Esophagus squamous epithelium (tissue), 4 donors: Measurements from ENCODE around the gene C4A.
A peak's percentile ranks its signal among the peaks of the same experiment; 100 is the strongest.

Experiments used
- POLR2A ChIP-seq, 4 donors: fragments of 450-650 bp; IDR thresholded peaks; one replicate each; pipeline ENCODE4 v1.6.1; 2017; ENCODE audit warnings: antibody characterized with exemption in 4 of 4, mild to moderate bottlenecking in 4 of 4, moderate library complexity in 3 of 4
- TF ChIP-seq, protein P1 (sequence below), 6 experiments: fragments of 450-650 bp in 4 of 6; fragments of 200-600 bp in 2 of 6; sonication (generic) in 2 of 6; IDR thresholded peaks; one replicate each; pipeline ENCODE4 v1.5.1; 2016 to 2019; ENCODE audit warnings: antibody characterized with exemption in 6 of 6, mild to moderate bottlenecking in 4 of 6, moderate library complexity in 4 of 6

GRCh38 chr6:31952140-31952805 lies 29.6 kb upstream of the C4A start:
- TF ChIP-seq, protein P1, sequence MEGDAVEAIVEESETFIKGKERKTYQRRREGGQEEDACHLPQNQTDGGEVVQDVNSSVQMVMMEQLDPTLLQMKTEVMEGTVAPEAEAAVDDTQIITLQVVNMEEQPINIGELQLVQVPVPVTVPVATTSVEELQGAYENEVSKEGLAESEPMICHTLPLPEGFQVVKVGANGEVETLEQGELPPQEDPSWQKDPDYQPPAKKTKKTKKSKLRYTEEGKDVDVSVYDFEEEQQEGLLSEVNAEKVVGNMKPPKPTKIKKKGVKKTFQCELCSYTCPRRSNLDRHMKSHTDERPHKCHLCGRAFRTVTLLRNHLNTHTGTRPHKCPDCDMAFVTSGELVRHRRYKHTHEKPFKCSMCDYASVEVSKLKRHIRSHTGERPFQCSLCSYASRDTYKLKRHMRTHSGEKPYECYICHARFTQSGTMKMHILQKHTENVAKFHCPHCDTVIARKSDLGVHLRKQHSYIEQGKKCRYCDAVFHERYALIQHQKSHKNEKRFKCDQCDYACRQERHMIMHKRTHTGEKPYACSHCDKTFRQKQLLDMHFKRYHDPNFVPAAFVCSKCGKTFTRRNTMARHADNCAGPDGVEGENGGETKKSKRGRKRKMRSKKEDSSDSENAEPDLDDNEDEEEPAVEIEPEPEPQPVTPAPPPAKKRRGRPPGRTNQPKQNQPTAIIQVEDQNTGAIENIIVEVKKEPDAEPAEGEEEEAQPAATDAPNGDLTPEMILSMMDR (IDR thresholded peaks at IDR 0.05), result peak in 5 of 6 experiments; percentile 56 to 73 (median 61)
- no peak for TF ChIP-seq POLR2A (IDR thresholded peaks at IDR 0.05)
